ENCODE data around the gene DPP4. TPM values are rescaled to one million over a fixed set of nuclear protein-coding genes. Genes with fewer than 3 reads are reported as not detected.

The DPP4 gene
- total RNA-seq, 1 experiment from 2014 or later, result 2.8 TPM

DNA sequence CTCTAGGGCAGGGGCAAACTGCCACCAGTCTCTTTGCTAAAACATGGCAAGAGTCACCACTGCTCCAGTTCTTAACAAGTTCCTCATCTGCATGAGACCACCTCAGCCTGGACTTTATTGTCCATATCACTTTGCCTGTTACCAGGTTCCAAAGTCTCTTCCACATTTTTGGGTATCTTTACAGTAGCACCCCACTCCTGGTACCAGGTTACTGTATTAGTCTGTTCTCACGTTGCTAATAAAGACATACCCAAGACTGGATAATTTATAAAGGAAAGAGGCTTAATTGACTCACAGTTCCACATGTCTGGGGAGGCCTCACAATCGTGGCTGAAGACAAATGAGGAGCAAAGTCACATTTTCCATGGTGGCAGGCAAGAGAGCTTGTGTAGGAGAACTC is 5.5 kb upstream of the DPP4 start:
- Mint-ChIP-seq H3K27me3 (ENCODE audit: low read depth) (peaks cover 20% of the 10 kb centered on the region), H3K36me3 (ENCODE audit: insufficient read depth in 1 of 3, low read depth in 3 of 3) (peaks cover 17 to 27% (median 20%) of the 10 kb centered on the region in 3 experiments; a peak in 6 of 7 replicates), H3K4me3 (no peak overlapping the region), H3K9me3 (peaks cover 28% of the 10 kb centered on the region in 2 experiments), H3K4me1 (peaks cover 18% of the 10 kb centered on the region in 2 experiments), H3K27ac (no peak overlapping the region)
- Histone ChIP-seq H3K23me2 (ENCODE audit: insufficient read length, low read depth, low read length, poor library complexity, severe bottlenecking) (no peaks in the 10 kb centered on the region), H2BK20ac (ENCODE audit: low read depth, low read length, poor library complexity, severe bottlenecking) (no peak overlapping the region), H2AFZ (ENCODE audit: low read length) (no peak overlapping the region), H3K27ac (ENCODE audit: insufficient read length, low read depth, low read length) (no peak overlapping the region), H3K9ac (ENCODE audit: extremely low read depth, insufficient read length, low read length) (no peak overlapping the region), H3K4ac (ENCODE audit: low read depth, low read length) (no peak overlapping the region), H3T11ph (ENCODE audit: low read length) (no peak overlapping the region), H3K14ac (ENCODE audit: insufficient read depth, low read length) (no peak overlapping the region), H4K20me1 (ENCODE audit: control insufficient read depth, insufficient read depth, insufficient read length) (no peaks in the 10 kb centered on the region), H2BK5ac (ENCODE audit: insufficient read length, low read length) (no peak overlapping the region), H3K56ac (ENCODE audit: insufficient read length, low read depth, low read length) (no peak overlapping the region), H4K5ac (ENCODE audit: insufficient read length, low read depth, low read length) (no peak overlapping the region), H3K4me1 (ENCODE audit: insufficient read depth, low read length) (0 out of 2 replicates have a peak, but pooled peaks cover 3% of the 10 kb centered on the region), H2BK12ac (ENCODE audit: insufficient read length, low read depth, low read length) (no peak overlapping the region), H3K23ac (ENCODE audit: insufficient read length, low read depth, low read length) (no peak overlapping the region), H2AK5ac (ENCODE audit: insufficient read length, low read length) (no peak overlapping the region), H3K27me3 (ENCODE audit: insufficient read depth, low read length) (no peaks in the 10 kb centered on the region; the same call in 1 of the 2 replicates), H4K8ac (replicated peaks; ENCODE audit: insufficient read length, low read depth, low read length) (no peak overlapping the region), H3K9me3 (ENCODE audit: control insufficient read depth, low read depth, low read length) (no peaks in the 10 kb centered on the region), H3K79me1 (ENCODE audit: insufficient read depth, low read depth, low read length, poor library complexity, severe bottlenecking) (no peaks in the 10 kb centered on the region), H2BK15ac (ENCODE audit: low read depth, low read length) (no peak overlapping the region), H3K79me2 (ENCODE audit: insufficient read depth, low read length) (no peaks in the 10 kb centered on the region), H3K18ac (ENCODE audit: insufficient read length, low read depth, low read length) (no peak overlapping the region), H4K91ac (ENCODE audit: insufficient read length, low read depth, low read length) (no peak overlapping the region), H3K4me2 (ENCODE audit: insufficient read depth, insufficient read length, low read length) (no peak overlapping the region), H2BK120ac (ENCODE audit: low read depth, low read length, poor library complexity, severe bottlenecking) (no peak overlapping the region)
- TF ChIP-seq, protein P1, sequence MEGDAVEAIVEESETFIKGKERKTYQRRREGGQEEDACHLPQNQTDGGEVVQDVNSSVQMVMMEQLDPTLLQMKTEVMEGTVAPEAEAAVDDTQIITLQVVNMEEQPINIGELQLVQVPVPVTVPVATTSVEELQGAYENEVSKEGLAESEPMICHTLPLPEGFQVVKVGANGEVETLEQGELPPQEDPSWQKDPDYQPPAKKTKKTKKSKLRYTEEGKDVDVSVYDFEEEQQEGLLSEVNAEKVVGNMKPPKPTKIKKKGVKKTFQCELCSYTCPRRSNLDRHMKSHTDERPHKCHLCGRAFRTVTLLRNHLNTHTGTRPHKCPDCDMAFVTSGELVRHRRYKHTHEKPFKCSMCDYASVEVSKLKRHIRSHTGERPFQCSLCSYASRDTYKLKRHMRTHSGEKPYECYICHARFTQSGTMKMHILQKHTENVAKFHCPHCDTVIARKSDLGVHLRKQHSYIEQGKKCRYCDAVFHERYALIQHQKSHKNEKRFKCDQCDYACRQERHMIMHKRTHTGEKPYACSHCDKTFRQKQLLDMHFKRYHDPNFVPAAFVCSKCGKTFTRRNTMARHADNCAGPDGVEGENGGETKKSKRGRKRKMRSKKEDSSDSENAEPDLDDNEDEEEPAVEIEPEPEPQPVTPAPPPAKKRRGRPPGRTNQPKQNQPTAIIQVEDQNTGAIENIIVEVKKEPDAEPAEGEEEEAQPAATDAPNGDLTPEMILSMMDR (conservative IDR thresholded peaks at IDR 0.05), result no peak
- WGBS (ENCODE audit: extremely low coverage, insufficient read length, low lambda C conversion rate), result no CpG with 5 or more reads among the region's 2 CpGs
- DNase-seq, result no peak

Measured in H9 (cell line).